ENCODE measurements around the gene PALLD.

PALLD gene

GRCh38 chr4:168849030-168849675, 352.3 kb downstream of the PALLD start:
- Mint-ChIP-seq H3K9me3 (no peaks in the 10 kb centered on the region), H3K36me3 (no peaks in the 10 kb centered on the region), H3K27me3 (peaks cover 23% of the 10 kb centered on the region), H3K27ac (no peak overlapping the region), H3K4me1 (peaks cover 10% of the 10 kb centered on the region), H3K4me3 (no peak overlapping the region)
- no peak for ATAC-seq

GRCh38 chr4:168849997-168850396, 353.1 kb downstream of the PALLD start:
- no peaks in the 10 kb centered on the region for H3K9me3 Mint-ChIP-seq
- H3K36me3 Mint-ChIP-seq = no peaks in the 10 kb centered on the region
- H3K27ac Mint-ChIP-seq = no peak overlapping the region
- no peak overlapping the region for H3K4me3 Mint-ChIP-seq
- peaks cover 10% of the 10 kb centered on the region for H3K4me1 Mint-ChIP-seq
- no peak for ATAC-seq
- H3K27me3 Mint-ChIP-seq = peaks cover 16% of the 10 kb centered on the region

DNA sequence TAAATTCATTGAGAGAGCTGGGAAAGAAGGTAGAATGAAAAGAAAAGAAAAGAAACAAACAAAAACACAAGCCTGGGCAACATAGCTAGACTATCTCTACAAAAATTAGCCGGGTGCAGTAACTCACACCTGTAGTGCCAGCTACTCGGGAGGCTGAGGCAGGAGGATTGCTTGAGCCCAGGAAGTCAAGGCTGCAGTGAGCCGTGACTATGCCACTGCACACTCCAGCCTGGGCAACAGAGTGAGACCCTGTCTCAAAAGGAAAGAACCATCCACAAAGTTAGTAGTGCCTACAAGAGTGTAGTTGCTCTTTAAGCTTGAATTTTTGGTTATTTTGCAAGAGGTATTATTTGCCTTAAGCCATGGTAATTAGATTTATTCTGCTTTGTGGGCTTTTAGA, 355.5 kb downstream of the PALLD start:
- Mint-ChIP-seq H3K27ac (no peak overlapping the region), H3K4me3 (no peak overlapping the region), H3K36me3 (no peaks in the 10 kb centered on the region), H3K4me1 (peaks cover 10% of the 10 kb centered on the region), H3K27me3 (peaks cover 13% of the 10 kb centered on the region), H3K9me3 (no peaks in the 10 kb centered on the region)
- ATAC-seq = no peak

DNA sequence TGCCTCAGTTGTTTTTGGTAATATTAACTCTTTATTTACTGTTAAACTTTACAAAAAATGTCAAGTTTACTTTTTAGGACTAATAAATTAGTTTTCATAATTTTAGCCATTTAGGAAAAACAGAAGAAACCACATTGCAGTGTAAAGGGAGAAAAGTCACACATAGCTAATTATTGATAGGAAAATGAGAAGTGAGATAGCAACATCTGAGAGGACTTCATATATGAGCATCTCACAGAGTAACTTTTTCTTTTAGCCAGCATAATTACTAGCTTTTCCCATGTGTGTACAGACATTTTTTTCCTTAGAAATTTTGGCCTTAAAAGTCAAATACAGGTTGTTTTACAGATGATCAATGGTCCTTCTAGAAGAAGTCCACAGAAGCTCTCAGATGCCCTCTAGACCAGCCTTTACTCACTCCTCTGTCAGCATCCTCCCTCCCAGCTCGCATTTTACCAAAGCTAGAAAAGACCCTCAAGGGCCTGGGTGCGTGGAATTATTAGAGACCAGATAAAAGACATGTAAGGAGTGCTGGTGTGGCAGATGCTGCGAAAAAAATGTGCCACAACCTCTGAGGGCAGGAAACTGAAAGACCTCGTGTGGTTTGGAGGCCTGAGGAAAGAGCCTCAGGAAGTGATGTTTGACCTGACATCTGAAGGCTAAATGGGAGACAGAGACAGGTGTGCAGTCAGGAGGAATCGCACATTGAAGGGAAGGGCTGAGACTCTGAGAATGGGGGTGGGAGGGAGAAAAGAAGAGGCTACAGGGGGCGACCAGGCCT, 356.3 kb downstream of the PALLD start:
- Mint-ChIP-seq H3K27me3 (peaks cover 13% of the 10 kb centered on the region), H3K27ac (no peak overlapping the region), H3K36me3 (no peaks in the 10 kb centered on the region), H3K4me1 (peaks cover 10% of the 10 kb centered on the region), H3K4me3 (no peak overlapping the region), H3K9me3 (no peaks in the 10 kb centered on the region)
- ATAC-seq = peak; percentile 52

DNA sequence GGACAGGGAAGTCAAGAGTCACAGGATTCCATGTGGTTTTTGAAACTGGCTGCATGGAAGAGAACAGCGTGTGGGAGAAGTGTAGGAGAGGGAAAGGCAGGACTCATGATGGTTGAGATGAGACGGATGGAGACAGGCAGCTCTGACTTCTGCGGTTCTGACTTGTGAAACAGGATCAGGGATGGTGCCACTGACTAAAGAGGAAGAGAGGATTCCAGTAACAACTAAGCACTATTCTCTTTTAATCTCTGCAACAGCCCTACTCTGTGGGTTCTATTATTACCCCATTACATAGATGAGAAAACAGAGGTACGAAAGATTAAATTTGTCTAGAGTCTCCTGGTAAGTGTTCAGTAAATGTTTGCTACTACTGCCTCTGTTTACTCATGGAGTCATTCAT, 356.9 kb downstream of the PALLD start:
- ATAC-seq = peak; percentile 75
- Mint-ChIP-seq H3K36me3 (no peaks in the 10 kb centered on the region), H3K27me3 (peaks cover 18% of the 10 kb centered on the region), H3K27ac (no peak overlapping the region), H3K4me1 (peaks cover 10% of the 10 kb centered on the region), H3K4me3 (no peak overlapping the region), H3K9me3 (no peaks in the 10 kb centered on the region)

GRCh38 chr4:168854350-168854921, 357.6 kb downstream of the PALLD start:
- peaks cover 25% of the 10 kb centered on the region for H3K27me3 Mint-ChIP-seq
- ATAC-seq = no peak
- H3K36me3 Mint-ChIP-seq = no peaks in the 10 kb centered on the region
- H3K27ac Mint-ChIP-seq = no peak overlapping the region
- H3K4me1 Mint-ChIP-seq = peaks cover 10% of the 10 kb centered on the region
- H3K4me3 Mint-ChIP-seq = no peak overlapping the region
- no peaks in the 10 kb centered on the region for H3K9me3 Mint-ChIP-seq

DNA sequence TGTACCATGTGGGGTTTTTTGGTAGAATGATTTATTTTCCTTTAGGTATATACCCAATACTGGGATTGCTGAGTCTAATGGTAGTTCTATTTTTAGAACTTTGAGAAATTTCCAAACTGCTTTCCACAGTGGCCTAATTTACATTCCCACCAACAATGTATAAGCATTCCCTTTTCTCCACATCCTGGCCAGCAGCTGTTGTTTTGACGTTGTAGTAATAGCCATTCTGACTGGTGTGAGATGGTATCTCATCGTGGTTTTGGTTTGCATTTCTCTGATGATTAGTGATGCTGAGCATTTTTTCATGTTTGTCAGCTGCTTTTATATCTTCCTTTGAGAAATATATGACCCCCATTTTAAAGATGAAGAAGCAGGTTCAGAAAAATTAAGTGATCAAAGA, 359.5 kb downstream of the PALLD start:
- Mint-ChIP-seq H3K4me3 (no peak overlapping the region), H3K27ac (no peak overlapping the region), H3K9me3 (no peaks in the 10 kb centered on the region)

GRCh38 chr4:168857009-168857408, 360.2 kb downstream of the PALLD start:
- Mint-ChIP-seq H3K27me3 (peaks cover 45% of the 10 kb centered on the region), H3K4me1 (peaks cover 17% of the 10 kb centered on the region), H3K36me3 (no peaks in the 10 kb centered on the region), H3K4me3 (no peak overlapping the region), H3K27ac (no peak overlapping the region), H3K9me3 (no peaks in the 10 kb centered on the region)
- ATAC-seq = no peak

More for the DNA sequence above, 359.5 kb downstream of the PALLD start:
- H3K36me3 Mint-ChIP-seq = no peaks in the 10 kb centered on the region
- H3K4me1 Mint-ChIP-seq = peaks cover 17% of the 10 kb centered on the region
- H3K27me3 Mint-ChIP-seq = peaks cover 41% of the 10 kb centered on the region
- no peak for ATAC-seq

DNA sequence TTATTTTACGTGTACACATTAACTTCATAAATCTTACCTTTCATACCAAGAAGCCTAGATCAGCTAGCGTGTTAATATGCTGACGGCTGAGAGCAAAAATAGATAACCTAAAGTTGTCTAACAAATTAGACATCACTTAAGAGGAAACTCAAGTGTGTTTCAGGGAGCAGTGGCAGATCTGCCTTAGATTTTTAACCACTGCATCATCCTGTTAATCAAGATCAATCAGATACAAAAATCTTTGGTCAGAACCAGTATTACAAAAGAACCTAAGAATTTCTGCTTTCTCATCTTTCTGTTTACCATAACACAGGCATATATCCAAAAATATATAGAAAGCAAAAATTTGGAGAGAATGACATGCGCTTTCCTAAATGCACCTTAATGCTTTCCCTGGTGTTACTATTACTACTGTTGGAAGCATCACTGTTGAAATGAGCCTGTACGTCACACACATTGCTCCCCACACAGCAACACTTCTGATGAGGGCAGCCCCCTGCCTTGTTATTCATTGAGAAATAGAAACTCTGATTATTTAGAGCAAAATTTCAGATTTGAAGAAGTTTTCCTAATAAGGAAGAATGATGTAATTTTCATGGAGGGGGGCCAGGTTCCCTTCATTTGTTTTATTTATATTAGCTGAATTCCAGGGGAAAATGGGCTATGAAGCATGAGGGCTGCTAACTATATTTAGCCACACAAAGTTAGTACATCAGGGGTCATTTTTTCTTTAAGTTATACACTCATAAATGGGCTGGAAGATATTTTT, 360.9 kb downstream of the PALLD start:
- no peaks in the 10 kb centered on the region for H3K36me3 Mint-ChIP-seq
- no peak overlapping the region for H3K27ac Mint-ChIP-seq
- no peak overlapping the region for H3K4me3 Mint-ChIP-seq
- H3K9me3 Mint-ChIP-seq = no peaks in the 10 kb centered on the region
- no peak for ATAC-seq
- peaks cover 17% of the 10 kb centered on the region for H3K4me1 Mint-ChIP-seq
- peaks cover 49% of the 10 kb centered on the region for H3K27me3 Mint-ChIP-seq

GRCh38 chr4:168859100-168859499, 362.2 kb downstream of the PALLD start:
- H3K4me3 Mint-ChIP-seq = no peak overlapping the region
- ATAC-seq = no peak

DNA sequence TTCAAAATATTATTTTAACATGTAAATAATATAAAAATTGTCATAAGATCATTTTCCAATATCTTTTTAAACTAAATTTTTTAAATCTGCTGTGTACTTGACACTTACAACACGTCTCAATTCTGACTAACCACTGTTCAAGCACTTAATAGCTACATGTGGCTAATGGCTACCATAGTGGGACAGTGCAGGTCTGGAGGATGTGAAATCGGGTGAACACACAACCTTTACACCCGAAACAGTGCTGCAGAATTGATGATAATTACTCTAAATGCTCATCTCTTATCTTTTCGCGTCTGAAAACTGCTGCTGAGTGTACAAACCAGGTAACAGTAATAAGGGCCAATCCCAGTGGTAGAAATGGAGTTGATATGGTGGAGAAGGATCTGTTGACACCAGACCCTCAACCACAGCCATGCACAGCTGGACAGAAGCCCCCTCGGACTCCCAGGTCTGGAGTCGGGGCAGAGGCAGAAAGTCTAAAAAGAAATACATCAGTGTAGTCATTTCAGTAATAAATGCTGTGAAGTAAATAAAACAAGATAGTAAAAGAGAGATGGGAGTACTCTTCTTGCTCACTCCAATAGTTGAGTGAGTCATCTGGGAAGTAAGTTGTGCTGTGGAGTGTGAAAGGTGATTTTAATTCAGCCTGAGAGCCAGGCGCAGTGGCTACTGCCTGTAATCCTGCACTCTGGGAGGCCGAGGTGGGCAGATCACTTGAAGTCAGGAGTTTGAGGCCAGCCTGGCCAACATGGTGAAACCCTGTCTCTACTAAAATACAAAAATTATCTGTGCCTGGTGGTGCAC, 363.2 kb downstream of the PALLD start:
- peak; percentile 70 for ATAC-seq
- Mint-ChIP-seq H3K4me3 (no peak overlapping the region), H3K27ac (no peak overlapping the region), H3K36me3 (no peaks in the 10 kb centered on the region), H3K27me3 (peaks cover 45% of the 10 kb centered on the region), H3K4me1 (peaks cover 7% of the 10 kb centered on the region), H3K9me3 (no peaks in the 10 kb centered on the region)

More at GRCh38 chr4:168859100-168859499, 362.2 kb downstream of the PALLD start:
- Mint-ChIP-seq H3K36me3 (no peaks in the 10 kb centered on the region), H3K27me3 (peaks cover 45% of the 10 kb centered on the region), H3K9me3 (no peaks in the 10 kb centered on the region), H3K27ac (no peak overlapping the region), H3K4me1 (peaks cover 7% of the 10 kb centered on the region)

DNA sequence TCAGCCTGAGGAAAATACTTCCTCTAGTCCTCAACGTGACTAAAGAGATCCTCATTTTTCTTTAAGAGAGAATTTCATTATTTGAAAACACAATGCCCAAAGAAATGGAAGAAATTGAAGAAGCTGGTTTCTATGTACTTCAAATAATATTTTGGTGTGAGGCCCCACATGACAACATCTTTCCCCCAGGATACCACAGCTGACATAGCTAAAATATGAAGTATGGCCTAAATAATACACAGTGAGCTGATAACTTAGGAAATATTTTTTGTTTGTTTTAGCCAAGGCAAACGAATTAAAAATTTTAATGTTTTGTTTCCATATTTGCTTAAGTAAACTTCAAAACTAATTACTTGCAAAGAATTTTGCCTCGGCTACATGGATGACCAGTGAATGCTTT, 364.0 kb downstream of the PALLD start:
- H3K27me3 Mint-ChIP-seq = peaks cover 45% of the 10 kb centered on the region
- H3K4me3 Mint-ChIP-seq = no peak overlapping the region
- ATAC-seq = no peak
- H3K4me1 Mint-ChIP-seq = peaks cover 7% of the 10 kb centered on the region
- no peak overlapping the region for H3K27ac Mint-ChIP-seq
- no peaks in the 10 kb centered on the region for H3K9me3 Mint-ChIP-seq
- H3K36me3 Mint-ChIP-seq = no peaks in the 10 kb centered on the region

GRCh38 chr4:168863719-168864647, 367.1 kb downstream of the PALLD start:
- H3K27me3 Mint-ChIP-seq = peaks cover 40% of the 10 kb centered on the region
- H3K27ac Mint-ChIP-seq = no peak overlapping the region
- no peaks in the 10 kb centered on the region for H3K9me3 Mint-ChIP-seq
- ATAC-seq = no peak
- peaks cover 7% of the 10 kb centered on the region for H3K4me1 Mint-ChIP-seq
- H3K36me3 Mint-ChIP-seq = no peaks in the 10 kb centered on the region
- no peak overlapping the region for H3K4me3 Mint-ChIP-seq

Data from stimulated activated memory B cell treated with anti-CD40 and anti-IgM and Interleukin-4, amounts not matched to agents 10 μg/mL and 1 μg/mL and 100 μg/mL, for 72 hours (primary cell).